RPMI8226 (cell line): ENCODE measurements around the gene BIRC5.
"Not testable (repeated sequence)": the region's sequence is repeated elsewhere in the genome, so short reads cannot be mapped to it uniquely, and the experiment has no call there.

Source experiments
- DNase-seq: peaks from one replicate; pipeline ENCODE4 v3.0.0-alpha.2; 2015

Gene BIRC5

DNA sequence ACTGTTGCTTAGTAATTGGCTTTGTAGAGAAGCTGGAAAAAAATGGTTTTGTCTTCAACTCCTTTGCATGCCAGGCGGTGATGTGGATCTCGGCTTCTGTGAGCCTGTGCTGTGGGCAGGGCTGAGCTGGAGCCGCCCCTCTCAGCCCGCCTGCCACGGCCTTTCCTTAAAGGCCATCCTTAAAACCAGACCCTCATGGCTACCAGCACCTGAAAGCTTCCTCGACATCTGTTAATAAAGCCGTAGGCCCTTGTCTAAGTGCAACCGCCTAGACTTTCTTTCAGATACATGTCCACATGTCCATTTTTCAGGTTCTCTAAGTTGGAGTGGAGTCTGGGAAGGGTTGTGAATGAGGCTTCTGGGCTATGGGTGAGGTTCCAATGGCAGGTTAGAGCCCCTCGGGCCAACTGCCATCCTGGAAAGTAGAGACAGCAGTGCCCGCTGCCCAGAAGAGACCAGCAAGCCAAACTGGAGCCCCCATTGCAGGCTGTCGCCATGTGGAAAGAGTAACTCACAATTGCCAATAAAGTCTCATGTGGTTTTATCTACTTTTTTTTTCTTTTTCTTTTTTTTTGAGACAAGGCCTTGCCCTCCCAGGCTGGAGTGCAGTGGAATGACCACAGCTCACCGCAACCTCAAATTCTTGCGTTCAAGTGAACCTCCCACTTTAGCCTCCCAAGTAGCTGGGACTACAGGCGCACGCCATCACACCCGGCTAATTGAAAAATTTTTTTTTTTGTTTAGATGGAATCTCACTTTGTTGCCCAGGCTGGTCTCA is 11.2 kb downstream of the BIRC5 start:
- no peak for DNase-seq

DNA sequence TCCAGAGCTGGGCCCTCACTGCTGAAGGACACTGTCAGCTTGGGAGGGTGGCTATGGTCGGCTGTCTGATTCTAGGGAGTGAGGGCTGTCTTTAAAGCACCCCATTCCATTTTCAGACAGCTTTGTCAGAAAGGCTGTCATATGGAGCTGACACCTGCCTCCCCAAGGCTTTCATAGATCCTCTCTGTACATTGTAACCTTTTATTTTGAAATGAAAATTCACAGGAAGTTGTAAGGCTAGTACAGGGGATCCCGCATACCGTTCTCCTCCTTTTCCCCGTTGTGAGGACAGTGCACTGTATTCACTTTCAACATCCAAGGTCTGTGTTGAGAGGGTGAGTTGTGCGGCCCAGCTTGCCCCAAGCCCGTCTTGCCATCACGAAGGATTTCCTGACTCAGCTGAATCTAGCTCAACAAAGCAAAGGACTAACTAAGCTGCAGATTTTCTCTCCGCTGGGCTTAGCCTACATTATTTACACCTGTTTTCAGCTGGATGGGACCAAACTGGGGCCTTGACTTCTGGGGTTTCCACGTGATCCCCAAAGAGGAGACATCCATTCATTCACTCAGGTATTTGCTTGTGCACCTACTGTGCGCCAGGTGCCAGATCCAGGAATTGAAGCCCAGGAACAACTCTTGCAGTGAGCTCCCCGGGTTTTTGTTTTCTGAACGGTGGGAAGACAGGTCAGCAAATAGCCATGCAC is 12.2 kb downstream of the BIRC5 start:
- peak; percentile 20 for DNase-seq

DNA sequence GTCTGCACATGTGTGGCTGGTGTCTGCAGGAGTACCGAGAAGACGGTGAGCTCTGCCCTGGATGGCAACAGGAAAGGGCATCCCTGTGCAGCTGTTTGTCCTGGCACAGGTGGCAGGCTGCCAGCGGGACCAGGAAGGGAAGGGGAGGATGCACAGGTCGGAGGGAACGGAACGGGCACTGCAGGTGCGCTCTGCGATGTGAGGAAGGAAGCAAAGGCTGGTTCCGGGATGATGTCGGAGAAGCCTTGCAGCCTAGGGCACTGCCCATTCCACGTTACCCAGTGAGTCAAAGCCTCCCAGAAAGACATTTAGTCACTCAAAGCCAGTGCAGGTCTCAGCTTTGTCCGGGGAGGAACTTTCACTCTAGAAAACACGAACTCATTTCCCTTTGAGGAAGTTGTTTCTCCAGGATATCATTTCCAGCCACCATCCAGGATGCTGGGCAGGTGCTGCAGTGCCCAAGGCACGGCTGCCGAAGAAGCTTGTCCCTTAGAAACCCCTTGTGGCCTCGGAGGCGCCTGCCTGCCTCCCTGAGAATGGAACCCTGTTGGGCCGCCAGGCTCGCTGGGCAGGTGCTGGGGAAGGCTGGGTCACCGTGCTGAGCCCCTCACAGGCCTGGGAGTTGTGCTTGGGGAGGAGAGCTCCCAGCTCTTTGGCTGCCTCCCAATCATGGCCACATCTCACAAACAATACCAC is 12.9 kb downstream of the BIRC5 start:
- peak; percentile 30 for DNase-seq

DNA sequence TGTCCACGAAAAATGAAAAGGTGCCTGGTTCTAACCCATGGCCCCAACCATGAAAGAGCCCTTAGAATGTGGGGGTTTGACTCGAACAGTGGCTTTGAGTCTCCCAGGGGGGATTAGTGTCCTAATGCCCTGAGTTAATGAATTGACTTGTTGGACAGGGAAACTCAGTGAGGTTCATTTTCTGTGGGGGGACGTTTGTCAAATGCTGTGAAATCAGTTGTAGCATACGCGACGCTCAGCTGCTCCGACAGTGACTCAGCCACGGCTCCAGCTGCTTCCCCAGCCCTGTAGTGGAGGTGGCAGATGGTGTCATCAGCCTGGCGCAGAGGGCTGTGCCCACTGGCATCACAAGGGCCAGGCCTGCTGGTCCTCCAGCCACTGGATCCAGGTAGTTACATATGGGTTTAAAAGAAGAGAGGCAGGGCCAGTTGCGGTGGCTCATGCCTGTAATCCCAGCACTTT is 13.4 kb downstream of the BIRC5 start:
- no peak for DNase-seq

DNA sequence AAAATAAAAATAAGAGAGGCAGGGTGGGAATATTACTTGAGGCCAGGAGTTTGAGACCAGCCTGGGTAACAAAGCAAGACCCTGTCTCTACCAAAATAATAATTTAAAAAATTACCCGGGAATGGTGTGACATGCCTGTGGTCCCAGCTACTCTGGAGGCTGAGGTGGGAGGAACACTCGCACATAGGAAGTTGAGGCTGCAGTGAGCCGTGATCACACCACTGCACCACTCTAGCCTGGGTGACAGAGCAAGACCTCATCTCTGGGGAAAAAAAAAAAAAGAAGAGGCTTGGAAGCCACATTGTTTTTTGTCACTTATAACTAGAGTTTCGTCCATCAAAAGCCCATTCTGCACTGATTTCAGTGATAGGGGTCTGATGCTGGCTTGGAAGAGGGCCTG is 14.1 kb downstream of the BIRC5 start:
- no peak for DNase-seq

DNA sequence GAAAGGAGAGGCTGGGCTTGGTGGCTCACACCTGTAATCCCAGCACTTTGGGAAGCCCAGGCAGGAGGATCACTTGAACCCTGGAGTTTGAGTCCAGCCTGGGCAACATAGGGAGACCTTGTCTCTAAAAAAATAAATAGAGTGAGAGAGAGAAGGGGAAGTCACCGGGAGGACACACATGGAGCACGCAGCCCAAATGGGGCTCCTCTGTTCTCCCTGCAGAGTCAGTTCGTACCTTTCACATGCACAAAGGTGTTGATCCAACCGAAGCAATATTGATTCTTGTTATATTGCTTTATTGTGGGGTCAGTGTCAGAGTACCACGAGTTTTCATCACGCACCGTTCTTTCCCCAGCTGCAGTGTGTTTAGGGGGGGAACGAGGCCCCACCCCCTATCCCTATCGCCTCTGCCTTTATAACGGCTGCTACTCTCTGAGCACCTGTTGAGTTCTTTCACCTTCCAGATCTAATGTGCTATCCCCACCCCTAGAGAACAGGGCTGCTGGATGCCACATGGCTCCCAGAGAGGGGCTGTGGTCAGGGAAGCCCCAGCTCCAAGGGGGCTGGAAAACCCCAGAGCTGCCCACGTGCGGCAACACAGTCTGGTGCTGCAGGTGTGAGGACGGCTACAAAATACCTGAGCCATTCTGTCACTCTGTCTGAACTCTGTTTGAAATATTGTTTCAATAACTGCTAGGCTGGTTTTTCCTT is 16.4 kb downstream of the BIRC5 start:
- DNase-seq = peak; percentile 59

DNA sequence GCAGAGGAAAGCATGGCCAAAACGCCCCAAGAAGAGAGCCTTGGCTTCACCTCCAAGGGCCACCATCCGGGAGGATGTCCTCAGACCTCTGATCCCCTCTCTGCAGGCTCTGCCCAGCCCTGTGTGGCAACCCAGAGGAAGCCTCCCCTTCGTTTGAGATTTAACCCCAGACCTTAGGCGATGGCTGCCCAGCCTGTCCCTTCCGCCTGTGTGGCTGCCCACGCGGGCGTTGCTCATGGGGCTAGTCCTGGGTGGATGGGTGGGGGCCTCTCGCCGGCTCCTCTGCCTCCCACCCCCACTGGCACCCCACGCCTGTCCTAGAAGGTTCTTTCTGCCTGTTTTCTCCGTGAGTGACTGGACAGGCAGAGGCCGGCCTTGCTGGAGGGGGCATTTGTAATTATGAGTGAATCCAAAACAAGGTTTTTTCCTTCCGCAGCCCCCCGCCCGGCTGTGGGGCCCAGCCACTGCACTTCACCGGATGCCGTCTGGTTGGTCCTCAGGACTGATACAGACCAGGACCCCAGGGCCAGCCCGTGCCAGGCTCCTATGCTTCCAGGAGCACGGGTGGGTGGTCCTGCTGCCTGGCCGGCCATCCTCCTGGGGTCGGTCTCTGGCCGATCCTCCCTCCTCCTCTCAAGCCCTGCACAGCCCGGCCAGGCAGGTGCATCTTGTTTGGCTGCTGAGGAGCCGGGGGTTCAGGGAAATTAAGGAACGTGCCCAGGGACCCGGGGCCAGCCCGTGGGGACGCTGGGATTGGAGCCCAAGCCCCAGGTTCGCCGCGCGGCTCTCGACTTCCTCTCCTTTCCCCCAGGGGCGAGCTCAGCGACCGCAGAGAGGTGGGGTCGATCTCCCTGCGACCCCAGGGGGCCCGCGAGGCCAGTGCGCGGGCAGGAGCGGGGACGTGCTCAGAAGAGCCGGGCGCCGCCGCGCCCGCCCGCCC is 17.2 kb downstream of the BIRC5 start, which contains the start of gene TMEM235:
TMEM235 (plus strand) TSS at position 636 of the 940 bp plus-strand sequence. CDS start 393 bp downstream, outside the sequence.
- no peak for DNase-seq

DNA sequence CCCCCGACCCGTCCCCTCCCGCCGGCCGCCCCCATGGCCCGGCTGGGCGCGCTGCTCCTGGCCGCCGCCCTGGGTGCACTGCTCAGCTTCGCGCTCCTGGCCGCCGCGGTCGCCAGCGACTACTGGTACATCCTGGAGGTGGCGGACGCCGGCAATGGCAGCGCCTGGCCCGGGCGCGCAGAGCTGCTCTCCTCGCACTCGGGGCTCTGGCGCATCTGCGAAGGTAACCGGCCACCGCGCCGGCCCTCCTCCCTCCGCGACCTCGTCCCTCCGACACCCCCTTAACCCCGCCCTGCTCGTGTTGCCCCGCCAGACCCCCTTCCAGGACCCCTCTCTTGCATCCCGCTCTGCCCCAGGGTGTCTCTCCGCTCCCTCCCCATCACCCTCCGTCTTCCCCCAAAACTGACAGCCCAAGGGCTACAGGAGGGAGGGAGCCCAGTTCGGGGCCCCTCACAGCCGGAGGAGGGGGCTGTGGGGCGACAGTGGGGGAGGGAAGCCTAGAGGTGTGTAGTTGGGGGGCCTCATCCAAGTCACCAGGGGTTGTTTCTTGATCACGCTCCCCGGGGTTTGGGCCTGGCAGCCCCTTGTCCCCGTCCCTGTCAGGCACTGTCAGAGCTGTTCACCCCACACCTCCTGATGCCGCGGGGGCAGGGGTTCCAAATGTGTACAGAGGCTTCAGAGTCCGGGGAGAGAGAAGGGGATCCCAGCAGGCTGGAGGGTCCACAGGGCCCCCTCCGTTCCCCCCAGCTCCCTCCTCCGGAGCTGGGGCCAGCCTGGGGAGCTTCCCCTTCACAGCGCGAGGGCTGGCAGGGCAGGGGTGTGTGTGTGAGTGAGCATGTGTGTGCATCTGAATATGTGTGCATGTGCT is 18.2 kb downstream of the BIRC5 start:
- DNase-seq = no peak

DNA sequence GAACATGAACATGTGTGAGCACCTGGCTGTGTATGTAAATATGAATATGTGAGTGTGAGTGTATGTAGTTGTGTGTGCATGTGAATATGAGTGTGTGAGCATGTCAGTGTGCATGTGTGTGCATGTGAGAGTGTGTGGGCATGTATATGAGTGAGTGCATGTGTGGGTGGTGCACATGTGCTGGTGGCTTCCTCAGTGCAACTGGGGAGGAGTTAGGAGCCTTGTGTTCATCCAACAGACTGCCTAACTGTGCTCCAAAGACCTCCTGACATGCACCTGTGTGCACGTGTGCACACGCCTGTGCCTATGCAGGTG is 18.8 kb downstream of the BIRC5 start:
- DNase-seq = no peak

DNA sequence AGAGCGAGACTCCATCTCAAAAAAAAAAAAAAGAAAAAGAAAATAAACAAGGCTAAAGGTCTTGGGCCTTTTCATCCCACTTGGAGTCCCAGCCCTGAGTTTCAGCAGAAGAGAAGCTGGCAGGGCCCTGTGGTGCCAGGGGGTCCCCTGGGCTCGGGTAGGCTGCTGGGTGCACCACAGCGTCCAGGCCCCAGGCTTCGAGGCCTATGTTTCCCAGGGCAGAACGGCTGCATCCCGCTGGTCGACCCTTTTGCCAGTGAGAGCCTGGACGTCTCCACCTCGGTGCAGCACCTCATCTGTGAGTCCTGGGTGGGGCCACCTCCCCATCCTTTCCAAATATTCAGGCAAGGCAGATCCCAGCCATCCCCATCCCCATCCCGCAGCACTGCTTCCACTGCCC is 19.6 kb downstream of the BIRC5 start:
- no peak for DNase-seq

DNA sequence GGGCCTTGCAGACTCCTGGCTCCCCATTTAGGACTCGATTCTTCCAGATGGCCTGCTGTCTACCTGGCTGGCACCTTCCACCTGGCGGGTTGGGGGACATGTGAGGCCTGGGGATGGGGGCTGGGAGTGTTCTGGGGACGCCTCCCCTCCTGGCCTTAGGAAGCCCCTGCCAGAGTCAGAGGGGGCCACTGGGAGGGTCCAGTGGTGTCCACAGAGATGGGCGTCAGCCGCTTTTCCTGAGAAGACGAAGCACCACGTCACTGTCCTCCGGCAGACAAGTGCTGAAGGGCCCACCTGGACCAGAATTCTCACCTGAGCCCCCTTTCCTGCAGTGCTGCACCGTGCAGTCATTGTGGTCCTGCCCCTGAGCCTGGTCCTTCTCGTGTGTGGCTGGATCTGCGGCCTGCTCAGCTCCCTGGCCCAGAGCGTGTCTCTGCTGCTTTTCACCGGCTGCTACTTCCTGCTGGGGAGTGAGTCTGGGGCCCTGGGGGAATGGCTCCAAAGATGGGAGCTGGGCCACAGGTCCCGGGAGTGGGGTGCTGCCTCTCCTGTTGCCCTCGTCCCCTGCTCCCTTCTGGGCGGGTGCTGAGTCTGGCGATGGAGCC is 20.3 kb downstream of the BIRC5 start:
- DNase-seq = no peak

DNA sequence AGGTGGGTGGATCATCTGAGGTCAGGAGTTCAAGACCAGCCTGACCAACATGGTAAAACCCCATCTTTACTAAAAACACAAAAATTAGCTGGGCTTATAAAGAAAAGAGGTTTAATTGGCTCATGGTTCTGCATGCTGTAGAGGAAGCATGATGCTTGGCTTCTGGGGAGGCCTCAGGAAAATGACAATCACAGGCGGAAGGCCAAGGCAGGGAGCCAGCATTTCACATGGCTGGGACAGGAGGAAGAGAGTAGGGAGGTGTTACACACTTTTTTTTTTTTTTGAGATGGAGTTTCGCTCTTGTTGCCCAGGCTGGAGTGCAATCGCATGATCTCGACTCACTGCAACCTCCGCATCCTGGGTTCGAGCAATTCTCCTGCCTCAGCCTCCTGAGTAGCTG is 21.0 kb downstream of the BIRC5 start:
- not testable (repeated sequence) for DNase-seq

DNA sequence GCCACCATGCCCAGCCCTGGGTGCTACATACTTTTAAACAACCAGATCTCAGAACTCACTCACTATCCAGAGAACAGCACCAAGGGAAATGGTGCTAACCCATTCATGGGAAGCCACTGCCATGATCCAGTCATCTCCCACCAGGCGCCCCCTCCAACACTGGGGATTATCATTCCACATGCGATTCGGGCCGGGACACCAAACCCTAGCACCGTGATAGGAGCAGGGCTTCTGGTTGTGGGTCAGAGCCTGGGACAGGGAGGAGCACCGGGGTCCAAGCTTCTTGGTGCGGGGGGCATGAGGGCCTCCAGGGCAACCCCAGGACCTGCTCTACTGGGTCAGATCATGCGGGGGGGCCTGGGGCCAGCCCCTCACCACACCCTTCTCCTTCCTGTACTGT is 21.8 kb downstream of the BIRC5 start:
- DNase-seq = no peak

DNA sequence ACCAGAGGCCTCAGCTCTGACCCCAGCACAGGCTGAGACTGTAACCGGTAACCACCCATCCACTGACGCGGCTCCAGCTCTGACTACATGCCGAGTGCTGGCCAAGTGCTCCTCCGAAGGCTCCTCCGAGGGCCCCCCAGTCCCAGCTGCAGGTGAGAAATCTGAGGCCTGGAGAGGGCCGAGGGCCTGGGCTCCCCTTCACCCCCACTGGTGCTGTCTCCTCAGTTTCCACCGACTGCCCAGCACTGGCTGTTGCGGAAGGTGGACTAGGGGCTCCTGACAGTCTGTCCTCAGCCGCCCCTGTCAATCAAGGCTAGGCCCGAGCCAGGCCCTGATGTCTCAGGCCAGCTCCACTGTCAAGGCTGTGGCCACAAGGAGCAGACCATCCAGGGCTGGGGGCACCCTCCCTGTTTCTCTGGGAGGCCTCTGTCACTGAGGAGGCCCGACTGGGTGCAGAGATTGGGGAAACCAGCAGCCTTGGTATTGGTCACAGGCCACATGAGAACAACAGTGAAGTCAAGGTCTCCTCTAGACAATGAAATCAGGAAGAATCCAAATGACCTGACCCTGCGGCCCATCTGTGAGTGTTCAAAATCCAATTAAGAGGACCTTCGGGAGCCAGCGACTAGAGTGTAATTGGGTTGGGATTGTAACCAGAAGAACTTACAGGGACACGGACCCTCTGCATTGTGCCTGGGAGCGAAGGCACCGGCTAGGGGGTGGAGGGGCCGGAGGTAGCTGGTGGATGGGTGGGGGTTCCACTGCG is 22.5 kb downstream of the BIRC5 start:
- DNase-seq = no peak

DNA sequence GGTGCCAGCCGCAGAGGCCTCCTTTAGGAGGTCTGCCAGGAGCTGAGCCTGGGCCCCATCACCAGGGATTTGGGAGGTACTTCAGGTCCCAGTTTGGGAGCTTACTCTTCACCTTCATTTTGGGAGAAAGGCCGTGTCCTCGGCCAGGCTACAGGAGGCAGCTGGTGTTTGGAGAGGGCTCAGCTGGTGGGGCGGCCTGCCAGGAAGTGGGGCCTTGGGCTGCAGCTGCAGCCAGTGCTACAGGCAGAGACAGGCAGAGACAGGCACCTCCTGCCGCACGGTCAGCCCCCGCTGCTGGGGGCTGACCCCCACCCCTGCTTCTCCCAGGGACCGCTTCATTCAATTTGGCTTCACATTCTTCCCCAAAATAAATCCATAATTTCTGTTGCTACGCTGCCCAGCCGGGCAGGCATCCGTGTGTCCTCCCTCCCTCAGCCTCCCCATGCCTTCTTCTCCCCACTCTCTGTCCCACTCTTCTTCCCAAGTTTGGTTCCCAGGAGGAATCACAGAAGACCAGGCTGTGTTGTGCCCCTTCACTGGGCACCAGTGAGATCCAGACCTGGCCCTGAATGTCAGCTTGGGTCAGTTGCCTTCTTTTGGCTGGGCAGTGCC is 23.5 kb downstream of the BIRC5 start:
- peak; percentile 25 for DNase-seq

DNA sequence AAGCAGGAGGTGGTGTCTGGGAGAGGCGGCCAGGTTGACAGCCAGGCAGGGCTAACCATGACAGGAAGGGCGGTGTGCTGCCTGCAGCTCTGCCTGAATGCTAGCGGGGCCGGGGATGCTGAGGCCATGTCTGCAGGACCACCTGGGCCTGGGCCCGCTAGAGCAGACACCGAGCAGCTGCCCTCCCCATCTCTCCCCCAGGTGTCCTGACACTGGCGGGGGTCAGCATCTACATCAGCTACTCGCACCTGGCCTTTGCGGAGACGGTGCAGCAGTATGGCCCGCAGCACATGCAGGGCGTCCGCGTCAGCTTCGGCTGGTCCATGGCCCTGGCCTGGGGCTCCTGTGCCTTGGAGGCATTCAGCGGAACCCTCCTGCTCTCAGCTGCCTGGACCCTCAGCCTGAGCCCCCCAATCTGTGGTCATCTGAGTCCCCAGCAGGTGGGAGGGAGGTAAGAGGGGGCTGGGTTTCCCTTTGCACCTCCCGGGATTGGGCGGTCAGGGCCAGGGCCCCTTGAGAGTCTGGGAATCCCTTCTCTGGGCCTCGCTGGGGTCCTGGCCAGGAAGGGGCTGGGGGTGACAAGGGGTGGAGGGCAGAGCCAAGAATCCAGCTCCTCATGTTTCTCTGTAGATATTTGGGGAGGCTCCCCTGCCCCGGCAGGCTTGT is 24.9 kb downstream of the BIRC5 start:
- DNase-seq = no peak

DNA sequence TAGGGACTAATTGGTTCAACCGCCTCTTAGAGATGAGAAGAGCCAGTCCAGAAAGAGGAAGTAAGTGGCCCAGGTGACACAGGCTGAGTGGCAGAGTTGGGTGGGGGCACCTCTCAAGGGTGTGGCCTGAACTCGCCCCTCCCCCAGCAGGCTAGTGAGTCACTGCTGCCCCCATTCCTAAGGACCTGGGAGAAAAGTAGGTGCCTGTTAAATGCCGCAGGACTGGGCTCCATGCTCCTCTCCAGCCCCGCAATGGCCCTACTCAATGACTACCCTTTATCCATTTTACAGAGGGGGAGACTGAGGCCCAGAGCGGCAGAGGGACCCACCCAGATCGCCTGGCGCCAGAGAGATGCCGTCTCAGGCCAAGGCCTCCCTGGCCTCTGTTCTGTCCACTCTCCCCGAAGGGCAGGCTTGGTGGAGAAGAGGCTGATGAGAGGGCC is 25.5 kb downstream of the BIRC5 start:
- DNase-seq = peak; percentile 85

DNA sequence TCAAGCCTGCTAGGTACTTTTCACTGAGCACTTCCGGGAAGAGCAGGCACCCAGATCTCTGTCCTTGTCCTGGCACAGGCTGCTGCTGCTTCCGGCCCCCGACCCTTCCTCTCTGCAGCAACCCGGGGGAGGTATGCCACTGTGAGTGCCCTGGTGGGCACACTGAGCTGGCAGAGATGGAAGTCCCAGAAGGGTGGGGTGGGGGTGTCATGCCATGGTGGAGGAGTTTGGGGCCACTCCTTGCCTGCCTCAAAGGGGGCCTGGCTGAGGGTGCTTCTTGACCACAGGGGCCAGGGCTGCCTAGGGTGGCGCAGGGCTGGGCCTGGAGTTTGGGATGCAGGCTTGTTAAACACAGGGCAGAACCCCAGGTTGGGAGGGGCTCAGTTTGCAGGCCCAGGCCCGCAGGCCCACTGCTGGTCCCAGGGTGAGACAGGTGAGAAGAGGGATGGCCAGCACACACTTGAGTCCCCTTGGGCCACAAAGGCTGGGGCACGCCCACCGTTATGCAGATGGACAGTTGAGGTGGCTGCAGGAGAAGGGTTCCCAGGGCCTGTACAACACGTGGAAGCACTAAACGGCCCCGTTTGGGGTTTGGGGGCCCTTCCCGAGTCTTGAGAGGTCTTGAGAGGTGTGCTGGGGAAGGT is 26.1 kb downstream of the BIRC5 start:
- DNase-seq = no peak
